H1 (cell line): ENCODE measurements around the gene FAM53A.

Experiments
- ASH2L ChIP-seq: fragments of 200-600, 300-600 bp; sonication (generic); IDR thresholded peaks from one replicate; pipeline ENCODE4 v1.7.1; 2017; ENCODE audit warnings: low read length
- CBX5 ChIP-seq: fragments of 300-800, 300-1000 bp; sonication (generic); IDR thresholded peaks from 2 replicates; pipeline ENCODE4 v1.7.1; 2016; ENCODE audit warnings: antibody characterized with exemption, low read length, low read depth
- EZH2 ChIP-seq: fragments of 200-600 bp; sonication (generic); IDR thresholded peaks from 2 replicates; pipeline ENCODE4 v1.7.1; 2012; ENCODE audit warnings: low read depth, mild to moderate bottlenecking, moderate library complexity, low read length, inconsistent platforms; ENCODE audit not compliant: severe bottlenecking
- JUN ChIP-seq: IDR thresholded peaks from 2 replicates; pipeline ENCODE4 v1.6.1; 2011; ENCODE audit warnings: low read depth, mild to moderate bottlenecking, improper control_type of control experiment, low read length
- POLR2A ChIP-seq, 2 experiments: IDR thresholded peaks; 1 replicate in 1 of 2; 2 replicates in 1 of 2; pipeline ENCODE4 v1.6.1; 2011; ENCODE audit warnings: low read depth in 2 of 2, low read length in 2 of 2, mild to moderate bottlenecking in 2 of 2; ENCODE audit errors: control extremely low read depth in 1 of 2
- RAD21 ChIP-seq, 2 experiments: IDR thresholded peaks in 1 of 2; conservative IDR thresholded peaks in 1 of 2; 2 replicates each; pipeline ENCODE4 v1.6.1; 2011; ENCODE audit warnings: low read depth in 2 of 2, low read length in 2 of 2, improper control_type of control experiment in 1 of 2, inconsistent platforms in 1 of 2, mild to moderate bottlenecking in 1 of 2, moderate library complexity in 1 of 2
- RFX5 ChIP-seq: IDR thresholded peaks from 2 replicates; pipeline ENCODE4 v1.6.1; 2011; ENCODE audit warnings: low read depth, low read length, improper control_type of control experiment, borderline replicate concordance
- TAF1 ChIP-seq: IDR thresholded peaks from 2 replicates; pipeline ENCODE4 v1.6.1; 2011; ENCODE audit warnings: mild to moderate bottlenecking, low read depth, low read length
- YY1 ChIP-seq: IDR thresholded peaks from 2 replicates; pipeline ENCODE4 v1.6.1; 2011; ENCODE audit warnings: low read depth, mild to moderate bottlenecking, low read length
- TF ChIP-seq, protein P1 (sequence below), 3 experiments: IDR thresholded peaks; 1 replicate in 2 of 3; 2 replicates in 1 of 3; pipeline versions ENCODE4 v1.5.1 to v1.6.1; 2011; ENCODE audit warnings: low read length in 3 of 3, mild to moderate bottlenecking in 3 of 3, inconsistent platforms in 2 of 3, low read depth in 1 of 3, moderate library complexity in 1 of 3; ENCODE audit not compliant: insufficient read depth in 1 of 3; ENCODE audit errors: control extremely low read depth in 1 of 3
- TF ChIP-seq, protein P2 (sequence below): IDR thresholded peaks from 2 replicates; pipeline ENCODE4 v1.6.1; 2011; ENCODE audit warnings: low read length, improper control_type of control experiment

DNA sequence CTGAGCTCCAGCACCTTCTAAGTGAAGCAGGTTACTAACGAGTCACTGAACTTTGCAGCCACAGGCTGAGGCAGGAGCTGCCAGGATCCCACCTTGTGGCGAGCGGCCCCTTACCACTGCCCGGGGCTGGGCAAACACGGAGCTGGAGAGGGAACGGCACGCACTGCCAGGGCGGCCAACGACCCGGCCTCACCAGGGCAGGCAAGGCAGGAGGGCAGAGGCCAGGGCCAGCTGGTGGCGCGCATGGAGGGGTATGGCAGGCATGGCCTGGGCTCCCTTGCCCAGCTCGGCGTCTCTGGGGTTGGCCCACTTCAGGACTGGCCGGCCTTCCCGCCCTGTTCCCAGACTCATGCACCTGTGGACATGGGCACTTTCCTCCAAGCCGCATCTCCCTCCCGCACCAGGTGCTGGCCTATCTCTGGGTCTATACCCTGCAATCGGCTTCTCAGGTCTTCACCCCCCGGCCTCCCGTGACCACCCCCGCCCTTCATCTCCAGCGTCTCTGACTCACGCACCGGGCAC lies 64.9 kb downstream of the FAM53A start:
- TF ChIP-seq, protein P1, sequence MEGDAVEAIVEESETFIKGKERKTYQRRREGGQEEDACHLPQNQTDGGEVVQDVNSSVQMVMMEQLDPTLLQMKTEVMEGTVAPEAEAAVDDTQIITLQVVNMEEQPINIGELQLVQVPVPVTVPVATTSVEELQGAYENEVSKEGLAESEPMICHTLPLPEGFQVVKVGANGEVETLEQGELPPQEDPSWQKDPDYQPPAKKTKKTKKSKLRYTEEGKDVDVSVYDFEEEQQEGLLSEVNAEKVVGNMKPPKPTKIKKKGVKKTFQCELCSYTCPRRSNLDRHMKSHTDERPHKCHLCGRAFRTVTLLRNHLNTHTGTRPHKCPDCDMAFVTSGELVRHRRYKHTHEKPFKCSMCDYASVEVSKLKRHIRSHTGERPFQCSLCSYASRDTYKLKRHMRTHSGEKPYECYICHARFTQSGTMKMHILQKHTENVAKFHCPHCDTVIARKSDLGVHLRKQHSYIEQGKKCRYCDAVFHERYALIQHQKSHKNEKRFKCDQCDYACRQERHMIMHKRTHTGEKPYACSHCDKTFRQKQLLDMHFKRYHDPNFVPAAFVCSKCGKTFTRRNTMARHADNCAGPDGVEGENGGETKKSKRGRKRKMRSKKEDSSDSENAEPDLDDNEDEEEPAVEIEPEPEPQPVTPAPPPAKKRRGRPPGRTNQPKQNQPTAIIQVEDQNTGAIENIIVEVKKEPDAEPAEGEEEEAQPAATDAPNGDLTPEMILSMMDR (IDR thresholded peaks at IDR 0.05; ENCODE audit: control extremely low read depth in 1 of 3, insufficient read depth in 1 of 3, low read depth in 1 of 3, low read length in 3 of 3) = no peak
- no peak for TF ChIP-seq RAD21 (IDR thresholded peaks at IDR 0.05 in 1 of 2, conservative IDR thresholded peaks at IDR 0.05 in 1 of 2; ENCODE audit: low read depth in 2 of 2, low read length in 2 of 2)
- TF ChIP-seq CBX5 = no peak
- TF ChIP-seq RFX5 = no peak
- no peak for TF ChIP-seq EZH2
- no peak for TF ChIP-seq JUN
- no peak for TF ChIP-seq ASH2L
- no peak for TF ChIP-seq TAF1
- TF ChIP-seq, protein P2, sequence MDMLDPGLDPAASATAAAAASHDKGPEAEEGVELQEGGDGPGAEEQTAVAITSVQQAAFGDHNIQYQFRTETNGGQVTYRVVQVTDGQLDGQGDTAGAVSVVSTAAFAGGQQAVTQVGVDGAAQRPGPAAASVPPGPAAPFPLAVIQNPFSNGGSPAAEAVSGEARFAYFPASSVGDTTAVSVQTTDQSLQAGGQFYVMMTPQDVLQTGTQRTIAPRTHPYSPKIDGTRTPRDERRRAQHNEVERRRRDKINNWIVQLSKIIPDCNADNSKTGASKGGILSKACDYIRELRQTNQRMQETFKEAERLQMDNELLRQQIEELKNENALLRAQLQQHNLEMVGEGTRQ = no peak
- TF ChIP-seq POLR2A (IDR thresholded peaks at IDR 0.05; ENCODE audit: control extremely low read depth in 1 of 2, low read depth in 2 of 2, low read length in 2 of 2) = no peak
- no peak for TF ChIP-seq YY1
